Measurements from ENCODE around the gene PSAPL1.

Gene PSAPL1

DNA sequence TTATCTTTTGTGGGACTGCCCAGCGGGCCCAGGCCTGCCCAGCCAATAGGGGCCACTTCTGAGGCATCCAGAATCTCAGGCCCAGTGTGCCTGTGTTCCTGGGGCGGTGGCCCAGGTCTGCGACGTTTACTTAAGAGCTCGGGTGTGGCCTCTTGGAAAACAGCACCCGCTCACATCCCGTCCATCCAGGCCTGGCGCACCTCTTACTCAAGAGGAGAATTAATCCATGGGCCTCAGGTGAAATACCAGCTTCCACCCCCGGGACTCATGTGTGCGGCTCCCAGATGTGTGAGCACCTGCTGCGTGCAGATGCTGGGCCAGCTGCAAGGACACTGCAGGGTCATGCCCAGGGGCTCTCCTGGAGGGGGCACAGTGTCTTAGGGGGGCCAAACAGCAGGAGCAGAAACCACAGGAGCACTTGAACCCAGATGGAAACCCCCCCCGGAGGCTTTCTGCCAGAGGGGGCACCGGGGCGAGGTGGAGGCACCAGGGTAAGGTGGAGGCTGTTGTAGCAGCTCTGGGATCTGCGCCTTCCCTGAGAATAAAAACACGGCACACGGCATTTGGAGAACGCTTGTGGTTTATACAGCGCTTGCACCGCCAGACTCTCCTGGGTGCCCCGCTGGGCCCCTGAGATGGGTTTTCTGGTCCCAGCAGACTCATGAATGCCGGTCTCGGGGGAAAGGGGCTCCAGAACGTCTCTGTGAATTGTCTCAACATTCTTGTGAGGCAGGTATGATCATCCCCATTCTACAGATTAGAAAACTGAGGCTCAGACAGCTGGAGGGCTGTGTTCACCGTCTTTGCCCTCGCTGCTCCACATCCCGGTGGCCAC, 2.8 kb downstream of the PSAPL1 start:
- DNase-seq (ENCODE audit: low spot score), result no peak

GRCh38 chr4:7430965-7431695, 3.6 kb downstream of the PSAPL1 start:
- no peak for DNase-seq (ENCODE audit: low spot score)

- no peak for DNase-seq (ENCODE audit: low spot score)
These were observed 4.3 kb downstream of the PSAPL1 start for GRCh38 chr4:7430368-7430964.

DNA sequence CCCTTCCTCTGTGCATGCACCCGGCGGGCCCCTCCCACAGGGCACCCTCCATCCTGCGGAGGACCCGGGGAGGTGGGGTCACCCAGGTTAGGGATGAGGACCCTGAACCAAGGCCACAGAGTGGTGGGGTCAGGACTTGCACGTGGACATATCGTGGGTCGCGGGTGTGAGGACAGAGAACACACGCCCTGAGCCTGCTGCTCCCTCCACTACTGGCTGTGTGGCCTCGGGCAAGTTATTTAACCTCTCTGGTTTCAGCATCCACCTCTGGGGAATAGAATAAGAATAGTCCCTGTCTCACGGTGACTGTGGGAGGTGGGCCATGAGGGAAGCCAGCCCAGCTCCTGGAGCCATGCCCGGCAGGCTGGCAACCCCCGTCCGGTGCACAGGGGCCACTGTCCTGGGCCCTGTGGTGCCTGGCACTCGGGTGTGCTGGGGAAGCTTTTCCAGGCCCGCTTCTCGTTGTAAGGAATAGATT, 5.1 kb downstream of the PSAPL1 start:
- DNase-seq (ENCODE audit: low spot score), result no peak

GRCh38 chr4:7429069-7429416, 5.7 kb downstream of the PSAPL1 start:
- DNase-seq (ENCODE audit: low spot score), result no peak

DNA sequence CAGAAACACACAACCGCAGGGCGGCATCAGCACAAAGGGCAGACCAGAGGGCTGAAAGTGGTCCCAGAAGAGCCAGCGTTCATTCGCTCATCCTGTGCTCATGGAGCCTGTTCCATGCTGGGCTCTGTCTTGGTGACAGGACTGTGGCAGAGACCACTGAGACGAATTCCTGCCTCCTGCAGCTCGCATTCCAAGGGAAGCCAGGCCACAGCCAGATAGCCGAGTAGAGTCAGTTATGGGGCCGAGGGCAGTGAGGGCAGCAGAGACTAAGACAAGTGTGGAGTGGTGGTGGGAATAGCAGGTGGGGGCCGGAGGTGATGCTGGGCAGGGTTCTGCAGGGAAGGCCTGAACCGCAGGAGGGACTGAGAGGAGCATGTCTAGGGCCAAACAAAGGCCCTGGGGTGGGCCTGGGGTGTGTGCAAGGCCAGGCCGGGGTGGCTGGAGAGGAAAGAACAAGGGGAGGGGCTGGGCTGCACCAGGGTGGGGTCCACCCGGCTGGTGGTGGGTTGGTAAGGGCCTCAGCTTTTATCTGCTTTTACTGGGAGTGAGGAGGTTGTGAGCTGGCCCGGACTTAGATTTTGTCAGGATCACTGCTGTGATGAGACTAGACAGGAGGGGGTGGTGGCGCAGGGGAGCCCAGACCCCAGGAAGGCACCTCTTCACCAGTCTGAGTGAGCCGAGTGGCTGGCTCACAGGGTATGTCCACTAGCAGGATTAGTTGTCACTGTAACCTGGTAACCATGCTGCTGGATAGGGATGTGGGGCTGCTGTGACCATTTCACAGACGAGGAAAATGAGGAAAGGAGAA, 6.3 kb downstream of the PSAPL1 start:
- no peak for DNase-seq (ENCODE audit: low spot score)

DNA sequence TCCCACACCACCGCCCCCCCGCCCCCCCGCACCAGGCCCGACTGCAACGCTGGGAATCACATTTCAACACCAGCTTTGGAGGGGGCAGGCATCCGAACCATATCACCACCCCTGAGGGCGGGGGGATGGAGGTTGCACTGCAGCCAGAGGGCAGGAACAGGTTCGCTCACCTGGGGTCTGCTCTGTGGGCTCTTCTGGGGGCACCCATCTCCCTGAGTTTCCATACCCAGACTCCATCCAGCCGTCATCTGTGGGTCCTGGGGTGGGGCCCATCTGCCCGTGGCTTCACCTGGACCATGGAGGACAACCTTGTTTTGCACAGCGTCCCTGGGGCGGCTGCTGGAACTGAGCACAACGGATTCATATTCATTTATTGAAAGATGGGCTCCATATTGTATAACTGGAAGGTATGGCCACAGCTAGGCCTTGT, 6.9 kb downstream of the PSAPL1 start:
- no peak for DNase-seq (ENCODE audit: low spot score)

- DNase-seq (ENCODE audit: low spot score), result no peak
These were observed 7.4 kb downstream of the PSAPL1 start for GRCh38 chr4:7427361-7427760.

GRCh38 chr4:7426525-7427171, 8.1 kb downstream of the PSAPL1 start:
- DNase-seq (ENCODE audit: low spot score), result no peak

DNA sequence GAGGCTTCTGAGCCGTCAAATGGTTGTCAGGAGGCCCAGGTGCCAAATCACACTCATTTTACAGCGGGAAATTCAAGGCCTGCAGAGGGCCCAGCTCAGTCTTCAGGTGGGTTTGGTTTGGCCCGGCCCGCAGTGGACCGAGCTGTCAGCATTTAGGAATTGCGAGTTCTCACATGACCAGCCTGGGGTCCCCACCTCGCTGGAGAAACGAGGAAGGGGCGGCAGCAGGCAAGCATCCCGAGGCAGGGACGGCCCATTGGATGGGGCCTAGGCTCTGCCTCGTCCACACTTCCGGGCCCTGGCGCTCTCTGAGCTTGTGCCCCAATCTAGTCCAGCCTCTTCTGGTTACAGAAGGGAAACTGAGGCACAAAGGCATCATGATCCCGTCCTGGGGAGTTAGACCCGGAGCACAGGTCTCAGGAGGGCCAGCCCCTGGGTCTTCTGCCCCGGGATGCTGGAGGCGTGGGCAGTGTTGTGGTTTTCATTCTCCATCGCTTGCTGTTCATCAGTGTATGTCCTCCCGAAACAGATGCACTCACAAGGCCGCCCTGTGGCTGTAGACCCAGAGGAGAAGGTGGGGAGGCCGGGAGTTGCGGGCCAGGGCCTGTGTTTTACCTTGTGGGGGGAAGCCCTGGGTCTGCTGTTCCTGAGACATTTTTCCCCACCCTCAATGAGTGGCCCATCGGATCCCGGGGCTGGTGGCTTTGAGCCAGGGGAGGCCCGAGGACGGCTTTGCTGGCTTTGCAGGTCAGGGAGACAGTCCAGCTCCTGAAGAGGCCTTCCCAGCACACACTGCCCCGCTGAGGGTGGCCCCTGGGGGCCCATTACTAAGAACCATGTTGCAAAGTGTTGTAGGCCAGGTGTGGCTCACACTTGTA, 8.9 kb downstream of the PSAPL1 start:
- no peak for DNase-seq (ENCODE audit: low spot score)

DNA sequence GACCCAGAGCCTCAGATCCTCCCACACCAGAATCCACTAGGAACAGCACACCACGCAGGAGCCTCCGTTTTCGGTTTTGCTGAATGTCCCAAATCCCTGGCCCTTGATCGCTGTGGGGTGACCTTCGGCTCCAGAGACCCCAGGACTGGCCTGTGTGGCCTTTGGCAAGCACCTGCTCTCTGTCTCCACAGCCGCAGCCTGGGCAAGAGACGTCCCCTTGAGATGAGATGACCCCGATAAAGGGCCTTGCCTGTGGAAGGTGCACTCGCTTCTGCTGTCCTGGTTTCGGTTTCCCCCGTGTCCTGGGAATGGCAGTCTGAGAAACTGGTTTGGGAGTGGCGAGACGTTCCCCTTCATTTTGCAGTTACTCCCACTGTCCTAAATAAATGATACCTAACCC, 9.6 kb downstream of the PSAPL1 start:
- DNase-seq (ENCODE audit: low spot score), result no peak

- DNase-seq (ENCODE audit: low spot score), result no peak
These were observed 10.1 kb downstream of the PSAPL1 start for GRCh38 chr4:7424553-7425111.

DNA sequence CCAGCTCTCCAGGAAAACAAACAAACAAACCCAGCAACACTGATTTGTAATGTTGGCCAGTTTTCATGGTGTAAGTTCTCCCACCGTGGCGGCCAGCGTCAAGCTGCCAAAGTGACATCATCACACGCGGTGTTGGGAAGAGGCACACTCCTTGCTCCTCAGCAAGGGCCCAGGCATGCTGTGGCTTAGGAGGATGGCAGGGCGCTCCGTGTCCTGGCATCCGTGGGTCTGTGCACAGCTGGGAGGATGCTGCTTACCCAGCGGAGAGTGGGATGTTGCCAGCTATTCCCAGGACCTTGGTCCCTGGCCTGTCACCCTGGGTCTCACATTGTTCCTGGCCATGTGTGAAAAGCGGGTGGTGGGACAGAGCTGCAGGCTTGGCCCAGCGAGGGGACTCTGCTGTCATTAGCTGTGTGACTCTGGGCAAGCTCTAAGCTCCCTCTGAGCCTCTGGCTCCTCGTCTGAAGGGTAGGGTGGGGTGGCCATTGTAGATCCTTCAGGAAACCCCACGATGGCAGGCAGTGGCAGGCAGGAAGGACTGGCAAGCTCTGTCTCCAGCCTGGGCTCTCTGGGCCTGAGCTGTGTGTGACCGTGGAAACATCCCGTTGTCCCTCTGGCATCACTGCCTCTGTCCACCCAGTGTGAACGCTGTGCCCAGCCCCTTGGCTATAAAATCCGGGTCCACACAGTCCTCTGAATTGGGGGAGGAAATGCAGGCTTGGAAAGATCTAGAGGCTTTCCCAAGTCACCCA, 10.8 kb downstream of the PSAPL1 start:
- no peak for DNase-seq (ENCODE audit: low spot score)

GRCh38 chr4:7423391-7423790, 11.3 kb downstream of the PSAPL1 start:
- no peak for DNase-seq (ENCODE audit: low spot score)

DNA sequence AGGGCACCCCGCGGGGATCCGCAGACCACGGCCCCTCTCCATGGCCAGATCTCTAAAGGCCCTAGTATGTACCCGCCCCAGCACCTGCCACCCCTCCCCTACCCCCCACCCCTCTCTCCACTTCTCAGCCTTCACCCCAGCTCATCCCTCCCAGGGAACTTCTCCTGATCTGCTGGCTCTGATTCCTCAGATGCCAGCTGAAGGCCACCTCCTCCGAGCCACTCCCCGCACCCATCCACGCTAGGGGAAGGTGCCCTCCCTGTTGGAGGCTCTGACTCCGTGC, 11.9 kb downstream of the PSAPL1 start:
- no peak for DNase-seq (ENCODE audit: low spot score)

DNA sequence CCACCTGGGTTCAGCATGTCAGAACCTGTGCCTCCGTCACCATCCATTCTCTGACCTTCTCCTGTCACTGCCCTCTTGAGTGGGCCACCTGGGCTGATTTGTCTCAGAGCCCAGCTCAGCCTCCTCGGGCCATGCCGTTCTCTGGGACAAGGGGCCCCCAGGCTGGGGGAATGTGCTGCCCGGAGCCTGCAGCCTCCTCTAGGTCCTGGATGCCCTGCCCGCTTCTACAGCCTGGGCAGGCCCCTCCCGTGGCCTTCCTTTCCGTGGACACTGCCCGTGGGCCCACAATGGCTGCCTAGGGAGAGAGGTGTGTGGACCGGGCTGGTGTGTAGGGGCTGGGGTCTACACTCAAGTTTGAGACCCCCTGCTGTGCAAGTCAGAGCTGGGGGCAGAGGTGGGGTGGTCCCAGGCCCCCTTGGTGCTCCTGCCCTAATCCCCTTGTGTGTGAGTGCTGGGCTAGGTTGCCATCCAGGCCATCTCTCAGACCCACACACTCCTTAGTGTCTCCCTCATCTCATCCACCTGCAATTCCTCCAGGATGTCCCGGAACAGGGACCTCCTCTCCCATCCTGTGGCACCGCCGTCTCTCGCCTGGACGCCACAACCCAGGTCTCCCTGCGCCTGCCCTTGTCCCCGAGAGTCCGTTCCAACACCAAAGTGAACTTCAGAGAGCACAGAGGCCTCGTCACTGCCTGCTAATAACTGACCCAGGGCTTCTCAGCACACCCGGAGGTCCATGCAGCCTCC, 12.4 kb downstream of the PSAPL1 start:
- no peak for DNase-seq (ENCODE audit: low spot score)

GRCh38 chr4:7421356-7422150, 13.2 kb downstream of the PSAPL1 start:
- DNase-seq (ENCODE audit: low spot score), result no peak

DNA sequence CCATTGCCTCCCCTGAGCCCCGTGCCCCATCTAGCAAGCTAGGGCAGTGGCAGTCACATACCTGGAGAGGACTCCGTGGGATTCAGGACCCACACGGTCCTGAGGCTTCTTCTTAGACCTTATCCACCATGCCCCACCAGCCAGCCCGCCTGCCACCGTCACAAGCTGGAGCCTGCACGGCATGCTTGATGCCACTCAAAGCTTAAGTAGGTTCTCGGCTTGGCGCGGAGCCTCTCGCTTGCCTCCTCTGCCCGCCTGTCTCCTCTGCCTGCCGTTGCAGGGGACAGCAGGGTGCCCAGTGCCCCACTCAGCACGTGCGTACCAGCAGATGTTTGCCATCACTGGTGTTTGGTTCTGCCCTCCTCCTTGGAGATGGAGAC, 14.1 kb downstream of the PSAPL1 start:
- no peak for DNase-seq (ENCODE audit: low spot score)
